ENCODE measurements around the gene RASGRF2.

The RASGRF2 gene

GRCh38 chr5:81136557-81136956 lies 176.4 kb downstream of the RASGRF2 start:
- no peak for DNase-seq (ENCODE audit: low read depth in 3 of 3)

DNA sequence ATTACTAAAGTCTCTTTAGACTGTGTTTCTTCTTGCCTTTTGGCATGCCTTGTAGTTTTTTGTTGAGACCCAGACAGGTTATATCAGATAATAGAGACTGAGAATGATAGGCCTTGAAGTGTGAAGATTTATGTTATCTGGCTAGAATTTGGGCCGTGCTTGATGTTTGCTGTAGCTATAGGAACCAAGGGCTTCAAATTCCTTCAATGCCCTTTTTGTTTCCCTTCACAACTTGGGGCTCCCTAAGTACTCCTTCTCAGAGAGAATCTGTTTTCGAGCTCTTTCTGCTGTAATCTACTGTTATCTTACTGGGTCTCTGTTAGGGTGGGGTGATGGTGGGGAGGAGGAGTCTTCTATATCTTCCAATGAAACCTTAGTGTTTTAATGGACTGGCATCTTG lies 177.7 kb downstream of the RASGRF2 start:
- DNase-seq (ENCODE audit: low read depth in 3 of 3): no peak

GRCh38 chr5:81140441-81140840 lies 180.3 kb downstream of the RASGRF2 start:
- no peak for DNase-seq (ENCODE audit: low read depth in 3 of 3)

DNA sequence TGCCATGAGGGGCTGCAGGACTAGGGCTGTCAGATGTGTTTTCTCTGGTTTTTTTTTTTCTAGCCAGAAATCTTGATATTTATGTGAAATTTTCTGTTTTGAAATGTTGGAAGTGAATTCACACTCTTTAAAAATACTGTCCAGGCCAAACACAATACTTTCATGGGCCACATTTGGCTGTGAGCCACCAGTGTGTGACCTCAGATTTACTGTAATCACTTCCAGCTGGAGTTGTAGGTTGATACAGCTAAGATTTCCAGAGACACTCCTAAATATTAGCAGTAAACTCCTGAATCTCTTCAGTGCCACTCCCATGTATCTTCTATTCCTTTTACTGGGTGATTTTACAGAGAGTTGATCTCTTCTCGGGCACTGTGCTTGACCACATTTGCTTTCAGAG lies 180.8 kb downstream of the RASGRF2 start:
- no peak for DNase-seq (ENCODE audit: low read depth in 3 of 3)

DNA sequence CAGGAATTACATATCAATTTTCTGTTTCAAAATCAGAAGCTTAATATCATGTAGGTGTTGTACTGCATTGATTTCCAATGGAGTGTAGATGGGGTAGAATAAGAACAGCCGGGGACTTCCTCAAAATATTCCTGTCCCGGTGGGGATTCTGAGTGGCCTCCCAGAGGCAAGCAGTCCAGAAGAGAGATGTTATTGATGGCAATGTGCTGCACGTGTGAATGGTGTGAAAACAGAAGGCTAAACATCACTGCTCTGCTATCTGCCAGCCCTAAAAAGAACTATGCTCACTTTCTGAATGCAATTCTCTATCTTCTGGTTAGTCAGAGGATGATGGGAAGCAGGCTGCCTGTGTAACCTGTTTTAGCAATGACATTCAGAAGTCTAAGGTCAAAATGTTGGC lies 181.9 kb downstream of the RASGRF2 start:
- DNase-seq (ENCODE audit: low read depth in 3 of 3): no peak

DNA sequence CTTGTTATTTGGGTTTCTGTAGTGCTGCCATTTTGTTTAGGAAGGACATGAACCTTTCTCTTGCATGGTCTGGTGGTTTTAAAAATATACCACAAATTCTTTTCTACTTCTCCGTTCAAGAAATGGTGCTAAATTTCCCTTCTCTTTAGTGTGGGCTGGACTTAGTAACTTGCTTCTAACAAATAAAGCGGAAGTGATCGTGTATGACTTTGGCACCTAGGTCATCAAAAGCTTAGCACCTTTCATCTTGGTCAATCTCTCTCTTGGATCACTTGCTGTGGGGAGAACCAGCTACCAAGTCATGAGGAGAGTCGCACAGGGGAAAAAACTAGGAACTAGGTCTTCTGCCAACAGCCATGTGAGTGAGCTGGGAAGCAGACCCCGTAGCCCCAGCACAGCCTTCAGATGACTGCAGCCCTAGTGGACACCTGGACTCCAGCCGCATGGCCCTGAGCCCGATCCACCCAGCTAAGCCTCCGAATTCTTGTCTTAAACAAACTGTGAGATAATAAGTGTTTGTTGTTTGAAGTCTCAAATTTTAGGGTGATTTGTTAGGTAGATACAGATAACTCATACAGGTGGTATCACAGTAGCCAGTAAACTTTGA lies 185.3 kb downstream of the RASGRF2 start:
- DNase-seq (ENCODE audit: low read depth in 3 of 3): no peak

GRCh38 chr5:81146031-81146430 lies 185.9 kb downstream of the RASGRF2 start:
- no peak for DNase-seq (ENCODE audit: low read depth in 3 of 3)

DNA sequence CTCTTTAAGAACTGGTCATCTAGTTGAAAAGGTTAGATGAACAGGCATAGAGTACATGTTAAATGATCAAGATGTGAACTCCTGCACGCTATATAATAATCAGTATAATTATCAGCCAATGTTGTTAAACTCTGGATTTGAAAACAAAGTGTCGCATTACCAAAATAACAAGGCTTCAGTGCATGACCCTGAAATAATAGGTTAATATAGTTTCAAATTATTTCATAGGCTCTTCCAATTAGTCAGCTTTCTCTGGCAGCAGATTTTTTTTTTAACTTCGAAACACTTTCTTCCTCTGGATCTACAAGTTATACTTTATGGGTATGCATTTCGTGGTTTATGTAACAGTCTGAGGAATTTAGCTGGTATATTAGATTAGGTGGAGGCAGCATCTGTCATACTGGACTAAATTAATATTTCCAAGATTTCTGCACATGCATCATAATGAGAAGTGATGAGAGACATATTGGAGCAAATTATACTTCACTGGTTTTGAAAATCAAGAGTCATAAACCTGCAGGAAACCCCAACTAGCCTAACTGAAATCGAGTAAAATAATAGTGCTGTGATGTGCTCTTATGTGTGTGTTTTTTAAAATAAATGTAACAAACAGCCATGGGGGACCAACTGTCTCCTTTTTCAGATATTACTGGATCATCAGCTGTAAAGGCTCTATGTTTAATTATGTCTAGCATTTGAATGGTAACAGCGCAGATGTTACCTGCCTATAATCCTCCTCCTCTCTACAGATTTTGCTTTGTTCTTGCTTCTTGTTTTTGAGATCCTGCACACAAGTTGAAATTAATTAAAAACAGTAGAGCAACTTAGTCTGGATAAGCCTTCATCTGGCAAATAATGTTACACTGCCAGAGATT lies 187.1 kb downstream of the RASGRF2 start:
- DNase-seq (ENCODE audit: low read depth in 3 of 3): no peak

- DNase-seq (ENCODE audit: low read depth in 3 of 3): no peak
Measured at GRCh38 chr5:81147886-81148571, 187.9 kb downstream of the RASGRF2 start.

- no peak for DNase-seq (ENCODE audit: low read depth in 3 of 3)
Measured at GRCh38 chr5:81151546-81151945, 191.4 kb downstream of the RASGRF2 start.

DNA sequence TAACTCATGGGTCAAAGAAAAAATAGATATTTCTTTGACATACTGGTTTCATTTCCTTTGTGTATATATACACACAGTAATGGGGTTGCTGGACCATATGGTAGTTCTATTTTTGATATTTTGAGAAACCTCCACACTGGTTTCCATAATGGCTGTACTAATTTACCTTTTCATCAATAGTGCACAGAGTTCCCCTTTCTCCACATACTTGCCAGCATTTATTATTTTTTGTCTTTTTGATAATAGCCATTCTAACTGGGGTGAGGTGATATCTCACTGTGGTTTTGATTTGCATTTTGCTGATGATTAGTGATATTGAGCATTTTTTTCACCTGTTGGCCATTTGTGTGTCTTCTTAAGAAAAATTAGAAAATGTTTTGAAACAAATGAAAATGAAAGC lies 194.6 kb downstream of the RASGRF2 start:
- no peak for DNase-seq (ENCODE audit: low read depth in 3 of 3)

GRCh38 chr5:81156732-81157131 lies 196.6 kb downstream of the RASGRF2 start:
- DNase-seq (ENCODE audit: low read depth in 3 of 3): no peak

DNA sequence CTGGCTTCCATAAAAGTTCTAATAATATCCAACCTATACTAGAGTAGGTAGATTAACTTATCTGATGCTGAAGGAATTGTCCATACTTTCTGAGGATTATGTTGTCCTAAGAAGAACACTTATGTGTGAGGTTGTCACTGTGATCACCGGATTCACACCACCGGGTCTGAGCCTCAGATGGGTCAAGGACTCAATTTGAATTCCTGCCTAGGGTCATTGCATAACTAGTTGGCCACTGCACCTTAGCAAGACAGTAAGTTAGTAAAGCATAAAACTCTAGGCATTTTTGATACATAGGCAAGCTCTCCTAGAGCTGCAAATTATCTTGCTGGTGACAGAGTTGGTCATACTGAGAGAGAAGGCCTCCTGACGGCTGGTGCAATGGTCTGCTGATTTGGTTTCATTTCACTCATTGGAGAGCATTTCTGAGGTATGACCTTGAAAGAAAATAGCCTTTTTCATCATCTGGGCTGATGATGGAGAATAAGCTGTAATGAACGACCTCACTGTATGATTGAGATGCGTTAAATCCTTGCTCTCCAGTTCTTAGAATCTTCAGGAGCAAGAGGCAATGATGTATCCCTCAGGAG lies 200.9 kb downstream of the RASGRF2 start:
- DNase-seq (ENCODE audit: low read depth in 3 of 3): no peak

GRCh38 chr5:81162501-81162900 lies 202.3 kb downstream of the RASGRF2 start:
- no peak for DNase-seq (ENCODE audit: low read depth in 3 of 3)

- no peak for DNase-seq (ENCODE audit: low read depth in 3 of 3)
Measured at GRCh38 chr5:81163651-81164050, 203.5 kb downstream of the RASGRF2 start.

DNA sequence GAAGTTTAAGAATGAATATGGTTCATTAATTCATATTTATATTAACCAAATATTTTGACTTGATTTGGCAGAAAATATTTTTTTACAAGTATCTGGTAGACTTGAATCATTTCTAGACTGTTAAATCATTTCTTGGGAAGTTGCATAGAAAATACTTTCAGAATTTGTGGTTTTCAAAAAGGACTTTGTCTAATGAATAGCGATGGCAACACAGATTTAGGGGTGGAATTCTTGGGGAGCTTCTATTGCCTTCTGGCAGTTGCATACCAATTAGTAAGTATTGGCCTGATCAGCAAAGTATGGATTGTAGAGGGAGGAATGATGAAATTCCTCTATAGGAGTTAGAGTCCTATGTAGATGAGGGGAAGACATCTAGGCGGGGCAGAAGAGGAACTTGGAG lies 204.3 kb downstream of the RASGRF2 start:
- DNase-seq (ENCODE audit: low read depth in 3 of 3): no peak

GRCh38 chr5:81164936-81165335 lies 204.8 kb downstream of the RASGRF2 start:
- DNase-seq (ENCODE audit: low read depth in 3 of 3): no peak

DNA sequence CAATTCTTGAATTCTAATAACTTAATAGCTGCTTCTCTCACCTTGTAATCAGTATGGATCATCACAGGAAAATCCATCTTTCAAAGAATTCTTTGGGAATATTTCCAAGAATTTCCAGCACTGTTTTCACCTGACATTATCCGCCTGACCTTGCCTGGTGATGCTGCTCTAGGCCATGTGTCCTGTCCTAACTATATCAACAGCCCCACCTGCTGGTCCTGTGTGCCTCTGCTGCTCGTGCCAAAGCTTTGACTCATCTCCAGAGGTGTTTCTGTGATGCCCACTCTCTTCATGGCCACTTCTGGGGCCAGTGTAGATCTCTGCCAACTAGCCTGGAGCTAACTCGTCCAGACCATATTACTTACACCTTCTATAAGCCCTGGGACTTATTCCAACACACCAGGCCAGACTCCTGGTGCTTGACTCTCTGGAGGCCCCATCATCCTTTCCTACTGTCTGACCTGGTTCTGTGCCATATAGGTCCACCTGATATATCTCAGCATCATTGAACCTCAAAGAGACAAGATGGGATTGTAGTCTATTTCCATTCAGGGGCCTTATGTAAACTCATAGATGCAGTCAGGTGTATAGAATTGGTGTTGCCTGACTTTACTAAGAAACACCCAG lies 205.4 kb downstream of the RASGRF2 start:
- DNase-seq (ENCODE audit: low read depth in 3 of 3): peak; percentile 40 to 68 (median 41)

GRCh38 chr5:81166430-81166829 lies 206.3 kb downstream of the RASGRF2 start:
- DNase-seq (ENCODE audit: low read depth in 3 of 3): no peak

GRCh38 chr5:81167078-81167477 lies 206.9 kb downstream of the RASGRF2 start:
- no peak for DNase-seq (ENCODE audit: low read depth in 3 of 3)

GRCh38 chr5:81167544-81167943 lies 207.4 kb downstream of the RASGRF2 start:
- DNase-seq (ENCODE audit: low read depth in 3 of 3): no peak

GRCh38 chr5:81169924-81170323 lies 209.8 kb downstream of the RASGRF2 start:
- DNase-seq (ENCODE audit: low read depth in 3 of 3): no peak

All from stimulated activated CD4-positive, alpha-beta T cell treated with anti-CD3 and anti-CD28 coated beads, TNF-alpha, amount 100 ng/mL, for 48 hours (primary cell).